Stimulated activated CD8-positive, alpha-beta memory T cell treated with anti-CD3 and anti-CD28 coated beads, Interleukin-4, amount 100 ng/mL, for 24 hours (primary cell): ENCODE data around the gene RYR1.
A peak's percentile ranks its signal among the peaks of the same experiment; 100 is the strongest.
"Not testable (repeated sequence)": the region's sequence is repeated elsewhere in the genome, so short reads cannot be mapped to it uniquely, and the experiment has no call there.

Experiments
- DNase-seq: peaks from one replicate; pipeline ENCODE4 v3.0.0-alpha.2; 2020; ENCODE audit warnings: low read depth

Gene RYR1

GRCh38 chr19:38490861-38491260, 57.4 kb downstream of the RYR1 start:
- no peak for DNase-seq

DNA sequence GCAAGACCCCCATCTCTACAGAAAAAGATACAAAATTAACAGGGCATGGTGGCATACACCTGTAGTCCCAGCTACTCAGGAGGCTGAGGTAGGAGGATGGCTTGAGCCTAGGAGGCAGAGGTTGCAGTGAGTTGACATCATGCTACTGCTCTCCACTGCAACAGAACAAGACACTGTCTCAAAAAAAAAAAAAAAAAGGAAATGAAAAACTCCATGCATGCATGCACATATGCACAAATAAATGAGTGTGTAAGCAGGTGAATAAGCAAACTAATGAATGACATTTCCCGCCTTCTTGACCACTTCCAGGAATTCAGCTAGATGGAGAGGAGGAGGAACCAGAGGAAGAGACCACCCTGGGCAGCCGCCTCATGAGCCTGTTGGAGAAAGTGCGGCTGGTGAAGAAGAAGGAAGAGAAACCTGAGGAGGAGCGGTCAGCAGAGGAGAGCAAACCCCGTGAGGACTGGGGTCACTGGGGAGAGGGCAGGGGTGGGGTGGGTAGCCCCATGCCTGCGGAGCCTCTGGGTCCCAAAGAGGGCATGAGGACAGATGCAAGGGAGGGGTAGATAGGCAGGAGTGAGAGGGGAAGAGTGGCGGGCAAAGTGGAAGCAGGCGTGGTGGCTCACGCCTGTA, 58.8 kb downstream of the RYR1 start:
- DNase-seq: no peak

- DNase-seq: no peak
Observed at GRCh38 chr19:38494379-38494778, 60.9 kb downstream of the RYR1 start.

- not testable (repeated sequence) for DNase-seq
Observed at GRCh38 chr19:38495375-38495774, 61.9 kb downstream of the RYR1 start.

DNA sequence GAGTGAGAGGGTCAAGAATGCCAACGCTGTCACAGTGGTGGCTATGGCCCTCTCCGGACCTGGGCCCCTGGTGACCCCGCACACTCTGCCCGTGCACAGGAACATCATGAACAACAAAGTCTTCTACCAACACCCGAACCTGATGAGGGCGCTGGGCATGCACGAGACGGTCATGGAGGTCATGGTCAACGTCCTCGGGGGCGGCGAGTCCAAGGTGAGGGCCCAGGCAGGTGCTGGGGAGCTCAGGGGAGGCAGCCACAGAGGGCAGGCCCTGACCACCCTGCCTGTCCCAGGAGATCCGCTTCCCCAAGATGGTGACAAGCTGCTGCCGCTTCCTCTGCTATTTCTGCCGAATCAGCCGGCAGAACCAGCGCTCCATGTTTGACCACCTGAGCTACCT, 62.6 kb downstream of the RYR1 start:
- DNase-seq: no peak

DNA sequence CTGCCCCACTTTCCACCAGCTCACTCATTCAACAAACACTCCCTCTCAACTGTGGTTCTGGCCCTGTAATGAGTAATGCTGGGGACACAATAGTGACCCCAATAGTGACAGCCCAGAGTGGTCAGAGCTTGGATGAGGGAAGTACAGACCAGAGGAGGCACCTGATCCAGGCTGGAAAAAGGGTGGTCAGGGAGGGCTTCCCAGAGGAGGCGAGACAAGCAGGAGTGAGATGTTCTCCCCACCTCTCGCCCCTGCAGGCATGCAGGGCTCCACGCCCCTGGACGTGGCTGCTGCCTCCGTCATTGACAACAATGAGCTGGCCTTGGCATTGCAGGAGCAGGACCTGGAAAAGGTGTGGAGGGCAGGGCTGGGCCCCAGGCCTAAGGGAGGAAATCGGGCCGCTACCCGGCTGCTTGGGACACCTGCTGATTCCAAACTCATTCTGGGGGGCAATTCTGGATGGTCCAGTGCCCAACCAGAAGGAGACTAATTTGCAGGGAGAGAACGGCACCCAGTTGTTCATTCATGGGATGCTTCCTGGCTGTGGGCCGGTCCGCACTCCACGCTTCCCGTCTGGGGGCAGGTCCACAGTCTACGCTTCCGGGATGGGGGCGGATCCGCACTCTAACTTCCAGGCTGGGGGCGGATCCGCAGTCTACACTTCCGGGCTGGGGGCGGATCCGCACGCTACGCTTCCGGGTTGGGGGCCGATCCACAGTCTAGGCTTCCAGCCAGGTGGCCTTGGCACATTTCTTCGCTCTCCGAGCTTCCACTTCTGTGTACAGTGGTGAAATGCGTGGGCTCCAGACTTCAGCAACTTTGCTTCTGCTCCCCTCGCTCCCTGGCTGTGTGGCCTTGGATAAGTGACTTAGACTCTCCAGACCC, 63.4 kb downstream of the RYR1 start:
- no peak for DNase-seq

DNA sequence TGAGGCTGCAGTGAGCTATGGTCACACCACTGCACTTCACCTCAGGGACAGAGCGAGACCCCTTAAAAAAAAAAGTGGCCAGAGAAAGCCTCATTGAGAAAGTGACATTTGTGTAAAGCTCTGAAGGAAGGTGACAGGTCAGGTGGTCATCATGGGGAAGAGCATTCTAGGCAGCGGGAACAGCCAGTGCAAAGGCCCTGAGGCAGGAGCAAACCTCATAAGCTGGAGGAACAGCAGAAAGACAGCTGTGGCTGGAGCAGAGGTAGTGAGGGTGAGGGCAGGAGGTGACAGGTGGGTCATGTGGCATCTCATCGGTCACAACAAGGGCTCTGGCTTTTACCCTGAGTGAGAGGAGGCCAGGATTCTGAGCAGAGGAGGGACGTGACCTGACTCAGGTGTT, 64.4 kb downstream of the RYR1 start:
- no peak for DNase-seq

DNA sequence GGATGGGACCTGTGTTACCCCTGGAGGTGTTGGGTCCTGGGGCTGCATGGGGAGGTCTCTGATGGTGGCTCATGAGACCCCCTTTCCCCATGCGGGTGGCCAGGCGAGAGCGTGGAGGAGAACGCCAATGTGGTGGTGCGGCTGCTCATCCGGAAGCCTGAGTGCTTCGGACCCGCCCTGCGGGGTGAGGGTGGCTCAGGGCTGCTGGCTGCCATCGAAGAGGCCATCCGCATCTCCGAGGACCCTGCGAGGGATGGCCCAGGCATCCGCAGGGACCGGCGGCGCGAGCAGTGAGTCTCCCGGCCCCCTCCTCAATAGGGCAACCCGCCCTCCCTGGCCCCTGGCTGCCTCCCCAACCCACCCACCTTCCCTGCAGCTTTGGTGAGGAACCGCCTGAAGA, 66.0 kb downstream of the RYR1 start:
- DNase-seq: no peak

DNA sequence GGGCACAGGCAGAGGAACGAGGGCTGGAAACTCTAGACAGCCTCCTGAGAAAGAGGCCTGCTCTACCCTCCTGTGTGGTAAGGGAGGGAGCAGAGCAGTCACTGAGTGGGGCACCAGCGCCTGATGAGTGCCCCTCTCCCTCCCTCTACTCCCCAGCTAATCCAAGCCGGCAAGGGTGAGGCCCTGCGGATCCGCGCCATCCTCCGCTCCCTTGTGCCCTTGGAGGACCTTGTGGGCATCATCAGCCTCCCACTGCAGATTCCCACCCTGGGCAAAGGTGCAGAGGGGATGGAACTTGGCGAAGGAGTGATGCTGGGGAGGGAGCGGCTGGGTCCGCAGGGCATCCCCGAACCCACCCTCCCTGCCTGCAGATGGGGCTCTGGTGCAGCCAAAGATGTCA, 67.0 kb downstream of the RYR1 start:
- DNase-seq: no peak

DNA sequence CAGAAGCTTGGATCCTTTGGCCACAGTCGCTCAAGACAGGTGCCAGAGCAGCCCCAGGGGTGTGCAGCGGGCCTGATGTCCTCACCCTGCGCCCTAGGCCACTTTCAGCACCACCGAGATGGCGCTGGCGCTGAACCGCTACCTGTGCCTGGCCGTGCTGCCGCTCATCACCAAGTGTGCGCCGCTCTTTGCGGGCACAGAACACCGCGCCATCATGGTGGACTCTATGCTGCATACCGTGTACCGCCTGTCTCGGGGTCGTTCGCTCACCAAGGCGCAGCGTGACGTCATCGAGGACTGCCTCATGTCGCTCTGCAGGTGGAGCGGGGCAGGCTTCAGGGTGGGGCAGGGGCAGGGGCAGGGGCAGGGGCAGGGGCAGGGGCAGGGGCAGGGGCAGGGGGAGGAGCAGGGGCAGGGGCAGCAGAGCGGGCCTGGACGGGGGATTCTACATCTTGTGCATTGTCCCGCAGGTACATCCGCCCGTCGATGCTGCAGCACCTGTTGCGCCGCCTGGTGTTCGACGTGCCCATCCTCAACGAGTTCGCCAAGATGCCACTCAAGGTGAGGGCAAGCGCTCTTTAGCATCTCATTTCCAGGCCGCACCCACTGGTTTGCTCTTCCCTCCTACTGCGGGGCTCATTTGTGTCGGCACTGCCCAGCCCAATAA, 69.1 kb downstream of the RYR1 start:
- DNase-seq: no peak

GRCh38 chr19:38503077-38503410, 69.6 kb downstream of the RYR1 start:
- no peak for DNase-seq

GRCh38 chr19:38505958-38506357, 72.5 kb downstream of the RYR1 start:
- no peak for DNase-seq

GRCh38 chr19:38506375-38506722, 72.9 kb downstream of the RYR1 start:
- DNase-seq: no peak

DNA sequence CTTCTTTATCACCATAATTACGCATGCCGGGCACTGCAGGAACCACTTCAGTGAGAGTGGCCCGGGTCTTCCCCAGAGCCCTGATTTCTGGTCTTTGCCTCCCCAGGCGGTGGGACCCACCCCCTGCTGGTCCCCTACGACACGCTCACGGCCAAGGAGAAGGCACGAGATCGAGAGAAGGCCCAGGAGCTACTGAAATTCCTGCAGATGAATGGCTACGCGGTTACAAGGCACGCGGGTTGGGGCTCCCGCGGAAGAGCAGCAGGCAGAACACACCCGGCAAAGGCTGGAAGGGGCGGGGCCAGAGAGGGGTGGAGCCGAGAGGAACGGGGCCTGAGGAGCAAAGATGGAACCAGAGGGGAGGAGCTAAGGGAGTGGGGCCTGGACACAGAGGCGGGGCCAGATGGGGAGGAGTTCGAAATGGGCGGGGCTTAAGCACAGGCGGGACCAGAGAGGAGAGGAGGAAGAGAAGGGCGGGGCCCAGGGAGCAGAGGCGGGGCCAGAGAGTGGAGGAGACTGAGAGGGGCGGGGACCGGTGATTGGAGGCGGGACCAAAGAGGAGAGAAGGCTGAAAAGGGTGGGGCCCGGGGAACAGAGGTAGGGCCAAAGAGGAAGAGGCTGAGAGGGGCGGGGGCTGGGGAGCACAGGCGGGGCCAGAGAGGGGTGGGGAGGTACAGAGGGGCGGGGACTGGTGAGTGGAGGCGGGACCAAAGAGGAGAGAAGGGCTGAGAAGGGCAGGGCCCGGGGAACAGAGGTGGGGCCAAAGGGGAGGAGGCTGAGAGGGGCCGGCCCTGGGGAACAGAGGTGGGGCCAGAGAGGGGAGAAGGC, 73.4 kb downstream of the RYR1 start:
- peak; percentile 24 for DNase-seq

- no peak for DNase-seq
Observed at GRCh38 chr19:38507551-38508127, 74.1 kb downstream of the RYR1 start.

- no peak for DNase-seq
Observed at GRCh38 chr19:38508507-38508906, 75.0 kb downstream of the RYR1 start.

GRCh38 chr19:38509027-38509426, 75.5 kb downstream of the RYR1 start:
- no peak for DNase-seq

- DNase-seq: no peak
Observed at GRCh38 chr19:38511074-38511708, 77.7 kb downstream of the RYR1 start.

- no peak for DNase-seq
Observed at GRCh38 chr19:38512277-38512676, 78.8 kb downstream of the RYR1 start.

GRCh38 chr19:38513156-38513555, 79.7 kb downstream of the RYR1 start:
- not testable (repeated sequence) for DNase-seq

- DNase-seq: no peak
Observed at GRCh38 chr19:38513762-38514167, 80.3 kb downstream of the RYR1 start.
